Omental fat pad (tissue), 4 donors: ENCODE results near the gene ZNF496. TPM values are rescaled to one million over a fixed set of nuclear protein-coding genes. Genes with fewer than 3 reads are reported as not detected.

Experiments used
- ATAC-seq: fragments of 150-250 bp; one replicate; pipeline ENCODE4 v1.9.1; 2016; ENCODE audit warnings: mild to moderate bottlenecking, moderate library complexity; ENCODE audit not compliant: low FRiP score
- DNase-seq: peaks from one replicate; pipeline ENCODE4 v3.0.0-alpha.2; 2019; ENCODE audit warnings: low spot score
- CTCF ChIP-seq, 3 donors: fragments of 450-650 bp; IDR thresholded peaks; one replicate each; pipeline ENCODE4 v1.5.1; 2016 to 2017; ENCODE audit warnings: antibody characterized with exemption in 3 of 3, mild to moderate bottlenecking in 3 of 3, moderate library complexity in 2 of 3
- total RNA-seq, 4 donors: library from RNA; depleted of rRNA; stranded (reverse); fragments of >200 nt; gene quantifications; one replicate each; pipeline ENCODE4 v1.1.0, GENCODE V29; 2016

ZNF496 gene
- total RNA-seq, 4 donors from 2014 or later: 18.8 to 31.5 (median 26.6) TPM

- DNase-seq (no peak), ATAC-seq (no peak)
- no peak for TF ChIP-seq CTCF (IDR thresholded peaks at IDR 0.05)
Measured at GRCh38 chr1:247316590-247317197, 15.0 kb downstream of the ZNF496 start.

DNA sequence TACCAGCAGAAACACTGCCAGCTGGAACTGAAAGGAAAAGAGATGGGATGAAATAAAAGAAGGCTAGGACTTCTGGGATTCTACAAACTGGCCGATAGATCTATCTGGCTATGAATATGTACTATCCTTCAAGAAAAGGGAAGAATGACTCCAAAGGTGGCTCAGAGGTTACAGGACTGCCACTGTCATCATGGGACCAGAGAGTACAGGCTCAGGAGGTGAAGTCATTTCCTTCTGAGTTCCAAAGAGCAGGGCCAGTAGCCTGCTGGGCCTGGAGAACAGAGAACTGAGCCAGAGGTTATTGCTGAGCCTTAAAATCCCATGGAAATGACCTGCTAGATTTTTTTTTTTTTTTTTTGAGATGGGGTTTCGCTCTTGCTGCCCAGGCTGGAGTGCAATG is 27.6 kb downstream of the ZNF496 start:
- ATAC-seq (no peak), DNase-seq (no peak)
- TF ChIP-seq CTCF (IDR thresholded peaks at IDR 0.05): no peak

DNA sequence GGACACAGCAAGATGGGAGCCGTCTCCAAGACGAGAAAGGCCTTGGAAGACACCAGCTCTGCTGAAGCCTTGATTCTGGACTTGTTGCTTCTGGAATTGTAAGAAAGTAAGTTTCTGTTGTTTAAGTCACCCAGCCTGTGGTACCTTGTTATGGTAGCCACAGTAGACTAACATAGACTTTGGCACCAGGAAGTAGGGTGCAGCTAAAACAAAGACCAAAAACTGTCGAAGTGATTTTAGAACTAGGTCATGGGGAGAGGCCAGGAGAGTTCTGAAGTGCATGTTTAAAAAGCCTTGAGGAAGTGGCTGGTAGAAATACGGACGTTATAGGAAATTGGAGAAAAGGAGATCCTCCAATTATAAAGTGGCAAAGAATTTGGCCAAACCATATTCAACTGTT is 28.5 kb downstream of the ZNF496 start:
- no peak for TF ChIP-seq CTCF (IDR thresholded peaks at IDR 0.05)
- no peak for ATAC-seq

GRCh38 chr1:247301176-247301540 is 30.5 kb downstream of the ZNF496 start:
- no peak for DNase-seq
- ATAC-seq: no peak
- no peak for TF ChIP-seq CTCF (IDR thresholded peaks at IDR 0.05)

More for the DNA sequence above, 28.5 kb downstream of the ZNF496 start:
- no peak for DNase-seq

DNA sequence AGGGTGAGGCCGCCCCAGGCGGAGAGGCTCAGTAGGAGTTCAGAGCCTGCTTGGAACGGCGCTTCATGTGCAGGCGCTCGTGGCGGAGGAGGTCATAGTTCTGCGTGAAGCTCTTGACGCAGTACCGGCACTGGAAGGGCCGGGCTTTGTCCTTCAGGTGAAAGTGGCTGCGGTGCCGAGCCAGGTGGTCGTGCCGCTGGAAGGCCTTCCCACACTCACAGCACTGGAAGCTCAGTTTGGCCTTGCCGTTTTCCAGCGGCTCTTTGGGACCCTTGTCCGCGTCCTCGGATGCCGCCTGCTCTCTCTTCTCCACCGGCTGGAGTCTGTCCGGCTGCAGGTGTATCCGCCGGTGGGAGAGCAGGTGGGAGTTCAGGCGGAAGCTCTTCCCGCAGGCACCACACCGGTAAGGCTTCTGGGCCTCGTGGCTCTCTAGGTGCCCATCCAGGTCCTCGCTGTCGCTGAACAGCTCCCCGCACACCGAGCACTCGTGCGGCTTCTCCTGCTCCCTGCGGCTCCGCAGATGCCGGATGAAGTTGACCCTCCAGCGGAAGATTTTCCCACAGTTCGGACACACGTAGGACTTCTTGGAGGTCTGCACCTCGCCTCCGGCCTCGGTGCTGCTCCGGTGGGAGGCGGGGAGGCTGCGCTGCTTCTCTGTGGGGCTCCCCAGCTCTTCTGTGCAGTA is 31.0 kb downstream of the ZNF496 start:
- no peak for DNase-seq
- no peak for ATAC-seq
- no peak for TF ChIP-seq CTCF (IDR thresholded peaks at IDR 0.05)

- DNase-seq: no peak
Measured at GRCh38 chr1:247299723-247300381, 31.8 kb downstream of the ZNF496 start.

More at GRCh38 chr1:247299723-247300381, 31.8 kb downstream of the ZNF496 start:
- ATAC-seq: no peak
- no peak for TF ChIP-seq CTCF (IDR thresholded peaks at IDR 0.05)
